Sigmoid colon (tissue), 3 donors: ENCODE measurements around the gene GTF2IRD1.
"Not testable (repeated sequence)": the region's sequence is repeated elsewhere in the genome, so short reads cannot be mapped to it uniquely, and the experiment has no call there.

Experiments used
- POLR2A ChIP-seq, 2 donors: fragments of 450-650 bp; IDR thresholded peaks; one replicate each; pipeline ENCODE4 v1.6.1; 2016; ENCODE audit warnings: antibody characterized with exemption in 2 of 2, mild to moderate bottlenecking in 2 of 2, moderate library complexity in 2 of 2
- TF ChIP-seq, protein P1 (sequence below), 4 experiments: fragments of 450-650 bp in 3 of 4; fragments of 200-600 bp in 1 of 4; IDR thresholded peaks; one replicate each; pipeline ENCODE4 v1.5.1; 2016 to 2019; ENCODE audit warnings: antibody characterized with exemption in 4 of 4, mild to moderate bottlenecking in 3 of 4, moderate library complexity in 2 of 4

GRCh38 chr7:74541937-74542336 is 88.2 kb downstream of the GTF2IRD1 start:
- TF ChIP-seq, protein P1, sequence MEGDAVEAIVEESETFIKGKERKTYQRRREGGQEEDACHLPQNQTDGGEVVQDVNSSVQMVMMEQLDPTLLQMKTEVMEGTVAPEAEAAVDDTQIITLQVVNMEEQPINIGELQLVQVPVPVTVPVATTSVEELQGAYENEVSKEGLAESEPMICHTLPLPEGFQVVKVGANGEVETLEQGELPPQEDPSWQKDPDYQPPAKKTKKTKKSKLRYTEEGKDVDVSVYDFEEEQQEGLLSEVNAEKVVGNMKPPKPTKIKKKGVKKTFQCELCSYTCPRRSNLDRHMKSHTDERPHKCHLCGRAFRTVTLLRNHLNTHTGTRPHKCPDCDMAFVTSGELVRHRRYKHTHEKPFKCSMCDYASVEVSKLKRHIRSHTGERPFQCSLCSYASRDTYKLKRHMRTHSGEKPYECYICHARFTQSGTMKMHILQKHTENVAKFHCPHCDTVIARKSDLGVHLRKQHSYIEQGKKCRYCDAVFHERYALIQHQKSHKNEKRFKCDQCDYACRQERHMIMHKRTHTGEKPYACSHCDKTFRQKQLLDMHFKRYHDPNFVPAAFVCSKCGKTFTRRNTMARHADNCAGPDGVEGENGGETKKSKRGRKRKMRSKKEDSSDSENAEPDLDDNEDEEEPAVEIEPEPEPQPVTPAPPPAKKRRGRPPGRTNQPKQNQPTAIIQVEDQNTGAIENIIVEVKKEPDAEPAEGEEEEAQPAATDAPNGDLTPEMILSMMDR (IDR thresholded peaks at IDR 0.05), result not testable (repeated sequence)
- TF ChIP-seq POLR2A (IDR thresholded peaks at IDR 0.05), result not testable (repeated sequence)
